Measurements from ENCODE around the gene PALD1. TPM values are rescaled to one million over a fixed set of nuclear protein-coding genes. Genes with fewer than 3 reads are reported as not detected.

PALD1 gene
- total RNA-seq, 4 donors from 2014 or later: 5.4 to 10.9 (median 9.2) TPM

GRCh38 chr10:70583669-70584037 is 105.1 kb downstream of the PALD1 start:
- TF ChIP-seq CTCF (IDR thresholded peaks at IDR 0.05) (no peak), EP300 (IDR thresholded peaks at IDR 0.05) (no peak), POLR2A (IDR thresholded peaks at IDR 0.05) (no peak)
- Histone ChIP-seq H3K36me3 (no peaks in the 10 kb centered on the region), H3K9me3 (no peaks in the 10 kb centered on the region), H3K27me3 (no peaks in the 10 kb centered on the region), H3K4me1 (peaks cover 0 to 11% (median 6%) of the 10 kb centered on the region in 4 donors), H3K27ac (no peak overlapping the region), H3K4me3 (no peak overlapping the region)
- 30 to 77% methylated on average over 1 to 2 of the region's 2 CpGs for WGBS, 2 donors
- DNase-seq (ENCODE audit: low spot score in 2 of 2): no peak

- H3K4me1 ChIP-seq: peaks cover 0 to 11% (median 5%) of the 10 kb centered on the region in 4 donors
- no peaks in the 10 kb centered on the region for H3K36me3 ChIP-seq
- no peaks in the 10 kb centered on the region for H3K27me3 ChIP-seq
- 81 to 84% methylated on average over 11 of the region's 11 CpGs for WGBS, 2 donors
- H3K9me3 ChIP-seq: no peaks in the 10 kb centered on the region
- DNase-seq (ENCODE audit: low spot score in 2 of 2): no peak
- no peak overlapping the region for H3K27ac ChIP-seq
- no peak overlapping the region for H3K4me3 ChIP-seq
- no peak for TF ChIP-seq CTCF (IDR thresholded peaks at IDR 0.05)
- TF ChIP-seq POLR2A (IDR thresholded peaks at IDR 0.05): no peak
- no peak for TF ChIP-seq EP300 (IDR thresholded peaks at IDR 0.05)
These were observed 105.8 kb downstream of the PALD1 start for GRCh38 chr10:70584366-70584765.

- Histone ChIP-seq H3K9me3 (no peaks in the 10 kb centered on the region), H3K27me3 (no peaks in the 10 kb centered on the region), H3K4me1 (peaks cover 0 to 11% (median 5%) of the 10 kb centered on the region in 4 donors), H3K36me3 (no peaks in the 10 kb centered on the region), H3K4me3 (no peak overlapping the region), H3K27ac (no peak overlapping the region)
- TF ChIP-seq POLR2A (IDR thresholded peaks at IDR 0.05) (no peak), EP300 (IDR thresholded peaks at IDR 0.05) (no peak), CTCF (IDR thresholded peaks at IDR 0.05) (no peak)
- no peak for DNase-seq (ENCODE audit: low spot score in 2 of 2)
- WGBS, 2 donors: 41 to 42% methylated on average over 7 of the region's 7 CpGs
These were observed 106.5 kb downstream of the PALD1 start for GRCh38 chr10:70584909-70585544.

GRCh38 chr10:70585578-70586169 is 107.1 kb downstream of the PALD1 start:
- DNase-seq (ENCODE audit: low spot score in 2 of 2): no peak
- Histone ChIP-seq H3K9me3 (no peaks in the 10 kb centered on the region), H3K36me3 (no peaks in the 10 kb centered on the region), H3K27me3 (no peaks in the 10 kb centered on the region), H3K4me1 (peaks cover 0 to 11% (median 5%) of the 10 kb centered on the region in 4 donors), H3K4me3 (no peak overlapping the region), H3K27ac (no peak overlapping the region)
- WGBS, 2 donors: 68 to 71% methylated on average over 8 of the region's 8 CpGs
- TF ChIP-seq POLR2A (IDR thresholded peaks at IDR 0.05): no peak
- TF ChIP-seq CTCF (IDR thresholded peaks at IDR 0.05): no peak
- TF ChIP-seq EP300 (IDR thresholded peaks at IDR 0.05): no peak

- Histone ChIP-seq H3K4me3 (no peak overlapping the region), H3K9me3 (no peaks in the 10 kb centered on the region), H3K36me3 (no peaks in the 10 kb centered on the region), H3K4me1 (peaks cover 0 to 11% (median 5%) of the 10 kb centered on the region in 4 donors), H3K27ac (no peak overlapping the region), H3K27me3 (no peaks in the 10 kb centered on the region)
- DNase-seq (ENCODE audit: low spot score in 2 of 2): no peak
- no peak for TF ChIP-seq POLR2A (IDR thresholded peaks at IDR 0.05)
- no peak for TF ChIP-seq EP300 (IDR thresholded peaks at IDR 0.05)
- no peak for TF ChIP-seq CTCF (IDR thresholded peaks at IDR 0.05)
- 69 to 79% methylated on average over 8 of the region's 8 CpGs for WGBS, 2 donors
These were observed 107.9 kb downstream of the PALD1 start for GRCh38 chr10:70586348-70586930.

All from tibial nerve (tissue), 4 donors.